Measurements from ENCODE around the gene RHO. TPM values are rescaled to one million over a fixed set of nuclear protein-coding genes. Genes with fewer than 3 reads are reported as not detected.

The RHO gene
- polyA plus RNA-seq, 1 of the 3 experiments (the other 2 are of a cell fraction), result not detected

DNA sequence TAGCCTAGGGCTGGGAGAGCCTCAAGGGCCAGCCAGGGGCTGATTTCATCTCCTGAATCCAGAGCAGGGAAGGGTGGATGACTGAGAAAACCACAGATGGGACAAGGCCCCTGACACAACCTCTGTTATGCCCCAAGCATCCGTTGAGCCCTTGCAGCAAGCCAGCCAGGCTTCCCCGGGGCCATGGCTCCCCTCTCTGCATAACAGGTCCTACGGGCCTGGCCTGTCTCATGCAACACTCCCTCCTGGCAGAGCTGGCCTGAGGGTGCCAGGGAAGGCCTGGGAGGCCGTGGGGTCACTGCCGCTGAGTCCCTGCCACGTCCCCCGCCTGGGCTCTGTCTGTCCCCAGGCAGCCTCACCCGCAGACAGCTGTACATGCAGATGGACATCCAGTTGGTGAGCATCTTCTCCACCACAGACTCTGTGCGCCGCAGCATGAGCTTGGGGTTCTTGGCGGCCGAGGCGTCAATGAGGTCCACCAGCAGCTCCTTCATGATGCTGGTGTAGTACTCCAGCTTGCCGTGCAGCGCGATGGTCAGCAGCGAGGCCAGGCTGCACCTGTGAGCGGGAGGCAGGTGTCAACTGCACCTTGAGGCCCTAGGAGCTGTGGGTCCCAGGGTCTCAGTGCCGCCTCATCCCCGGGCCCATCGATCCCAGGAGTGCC lies 36.7 kb downstream of the RHO start:
- ChIA-PET POLR2A (interaction anchor here (0.6 kb wide), 1 partner anchor 10 kb away, joined by 3 read pairs; no protein-coding TSS in a partner anchor), CTCF (interaction anchor here (0.7 to 1.7 kb wide), 6 partner anchors 8 to 125 kb away, joined by 3 to 6 read pairs (median 3); no protein-coding TSS in a partner anchor)
- Histone ChIP-seq H3K79me2 (ENCODE audit: insufficient read depth) (no peaks in the 10 kb centered on the region), H4K20me1 (ENCODE audit: insufficient read depth) (no peaks in the 10 kb centered on the region), H3K36me3 (replicated peaks in 1 of 2; ENCODE audit: control insufficient read depth in 1 of 2, insufficient read depth in 2 of 2, low read length in 1 of 2) (no peaks in the 10 kb centered on the region), H3K27me3 (ENCODE audit: insufficient read depth) (no peaks in the 10 kb centered on the region), H3K4me1 (ENCODE audit: control insufficient read depth in 1 of 2, insufficient read depth in 2 of 2, low read depth in 1 of 2, low read length in 1 of 2) (peaks cover 14 to 52% of the 10 kb centered on the region in 2 experiments), H3K9me3 (no peaks in the 10 kb centered on the region), H3K4me3 (ENCODE audit: low read depth in 2 of 2, low read length in 1 of 2) (no peak overlapping the region), H3K9ac (no peak overlapping the region), H3F3A (replicated peaks; ENCODE audit: insufficient read depth) (peaks cover 5% of the 10 kb centered on the region), H3K4me2 (no peak overlapping the region), H2AFZ (ENCODE audit: low read depth) (no peak overlapping the region), H3K27ac (ENCODE audit: low read depth in 2 of 2, low read length in 1 of 2) (no peak overlapping the region), H3K9me2 (no peaks in the 10 kb centered on the region)
- peak; percentile 55 for DNase-seq
- no CpG with 5 or more reads among the region's 21 CpGs for WGBS (ENCODE audit: low lambda C conversion rate)
- TF ChIP-seq FOSL2 (IDR thresholded peaks at IDR 0.05; ENCODE audit: borderline replicate concordance, low read depth) (no peak), FOXJ3 (CRISPR knock-in tag; IDR thresholded peaks at IDR 0.05) (no peak), POLR2AphosphoS5 (IDR thresholded peaks at IDR 0.05; ENCODE audit: low read depth, low read length) (no peak)

DNA sequence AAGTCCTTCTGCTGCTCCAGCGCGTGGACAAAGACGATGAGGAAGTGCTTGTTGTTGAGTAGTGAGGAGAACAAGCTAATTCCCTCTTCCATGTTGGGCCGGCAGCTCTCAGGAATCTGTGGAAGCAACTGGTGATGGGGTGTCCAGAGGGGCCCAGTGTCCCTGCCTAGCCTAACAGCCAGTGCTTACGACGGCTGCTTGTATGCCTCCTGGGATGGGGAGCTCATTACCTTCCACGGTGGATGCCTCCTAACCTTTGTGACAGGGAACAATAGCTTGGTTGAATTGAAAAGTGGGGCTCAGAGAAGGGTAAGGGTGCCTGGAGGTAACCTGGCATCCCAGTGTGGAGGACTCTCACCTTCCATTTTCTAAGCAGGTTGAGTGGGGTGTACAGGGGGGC lies 37.5 kb downstream of the RHO start:
- POLR2A ChIA-PET, result no interaction called here
- TF ChIP-seq, protein P1, sequence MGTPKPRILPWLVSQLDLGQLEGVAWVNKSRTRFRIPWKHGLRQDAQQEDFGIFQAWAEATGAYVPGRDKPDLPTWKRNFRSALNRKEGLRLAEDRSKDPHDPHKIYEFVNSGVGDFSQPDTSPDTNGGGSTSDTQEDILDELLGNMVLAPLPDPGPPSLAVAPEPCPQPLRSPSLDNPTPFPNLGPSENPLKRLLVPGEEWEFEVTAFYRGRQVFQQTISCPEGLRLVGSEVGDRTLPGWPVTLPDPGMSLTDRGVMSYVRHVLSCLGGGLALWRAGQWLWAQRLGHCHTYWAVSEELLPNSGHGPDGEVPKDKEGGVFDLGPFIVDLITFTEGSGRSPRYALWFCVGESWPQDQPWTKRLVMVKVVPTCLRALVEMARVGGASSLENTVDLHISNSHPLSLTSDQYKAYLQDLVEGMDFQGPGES (IDR thresholded peaks at IDR 0.05; ENCODE audit: low read depth, low read length), result no peak
- TF ChIP-seq RAD21 (IDR thresholded peaks at IDR 0.05; ENCODE audit: low read length), result no peak
- no peak for TF ChIP-seq MXI1 (IDR thresholded peaks at IDR 0.05; ENCODE audit: low read depth, low read length)
- no peak for TF ChIP-seq YY1 (IDR thresholded peaks at IDR 0.05; ENCODE audit: low read depth)
- TF ChIP-seq EZH2phosphoT487 (IDR thresholded peaks at IDR 0.05; ENCODE audit: borderline replicate concordance, low read depth), result no peak
- no peak for TF ChIP-seq TCF12 (IDR thresholded peaks at IDR 0.05)
- no peak for TF ChIP-seq TEAD4 (IDR thresholded peaks at IDR 0.05; ENCODE audit: borderline replicate concordance, insufficient read depth)
- TF ChIP-seq ELF1 (IDR thresholded peaks at IDR 0.05), result no peak
- TF ChIP-seq, protein P2, sequence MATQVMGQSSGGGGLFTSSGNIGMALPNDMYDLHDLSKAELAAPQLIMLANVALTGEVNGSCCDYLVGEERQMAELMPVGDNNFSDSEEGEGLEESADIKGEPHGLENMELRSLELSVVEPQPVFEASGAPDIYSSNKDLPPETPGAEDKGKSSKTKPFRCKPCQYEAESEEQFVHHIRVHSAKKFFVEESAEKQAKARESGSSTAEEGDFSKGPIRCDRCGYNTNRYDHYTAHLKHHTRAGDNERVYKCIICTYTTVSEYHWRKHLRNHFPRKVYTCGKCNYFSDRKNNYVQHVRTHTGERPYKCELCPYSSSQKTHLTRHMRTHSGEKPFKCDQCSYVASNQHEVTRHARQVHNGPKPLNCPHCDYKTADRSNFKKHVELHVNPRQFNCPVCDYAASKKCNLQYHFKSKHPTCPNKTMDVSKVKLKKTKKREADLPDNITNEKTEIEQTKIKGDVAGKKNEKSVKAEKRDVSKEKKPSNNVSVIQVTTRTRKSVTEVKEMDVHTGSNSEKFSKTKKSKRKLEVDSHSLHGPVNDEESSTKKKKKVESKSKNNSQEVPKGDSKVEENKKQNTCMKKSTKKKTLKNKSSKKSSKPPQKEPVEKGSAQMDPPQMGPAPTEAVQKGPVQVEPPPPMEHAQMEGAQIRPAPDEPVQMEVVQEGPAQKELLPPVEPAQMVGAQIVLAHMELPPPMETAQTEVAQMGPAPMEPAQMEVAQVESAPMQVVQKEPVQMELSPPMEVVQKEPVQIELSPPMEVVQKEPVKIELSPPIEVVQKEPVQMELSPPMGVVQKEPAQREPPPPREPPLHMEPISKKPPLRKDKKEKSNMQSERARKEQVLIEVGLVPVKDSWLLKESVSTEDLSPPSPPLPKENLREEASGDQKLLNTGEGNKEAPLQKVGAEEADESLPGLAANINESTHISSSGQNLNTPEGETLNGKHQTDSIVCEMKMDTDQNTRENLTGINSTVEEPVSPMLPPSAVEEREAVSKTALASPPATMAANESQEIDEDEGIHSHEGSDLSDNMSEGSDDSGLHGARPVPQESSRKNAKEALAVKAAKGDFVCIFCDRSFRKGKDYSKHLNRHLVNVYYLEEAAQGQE (IDR thresholded peaks at IDR 0.05; ENCODE audit: low read depth, low read length), result no peak
- TF ChIP-seq, protein P3, sequence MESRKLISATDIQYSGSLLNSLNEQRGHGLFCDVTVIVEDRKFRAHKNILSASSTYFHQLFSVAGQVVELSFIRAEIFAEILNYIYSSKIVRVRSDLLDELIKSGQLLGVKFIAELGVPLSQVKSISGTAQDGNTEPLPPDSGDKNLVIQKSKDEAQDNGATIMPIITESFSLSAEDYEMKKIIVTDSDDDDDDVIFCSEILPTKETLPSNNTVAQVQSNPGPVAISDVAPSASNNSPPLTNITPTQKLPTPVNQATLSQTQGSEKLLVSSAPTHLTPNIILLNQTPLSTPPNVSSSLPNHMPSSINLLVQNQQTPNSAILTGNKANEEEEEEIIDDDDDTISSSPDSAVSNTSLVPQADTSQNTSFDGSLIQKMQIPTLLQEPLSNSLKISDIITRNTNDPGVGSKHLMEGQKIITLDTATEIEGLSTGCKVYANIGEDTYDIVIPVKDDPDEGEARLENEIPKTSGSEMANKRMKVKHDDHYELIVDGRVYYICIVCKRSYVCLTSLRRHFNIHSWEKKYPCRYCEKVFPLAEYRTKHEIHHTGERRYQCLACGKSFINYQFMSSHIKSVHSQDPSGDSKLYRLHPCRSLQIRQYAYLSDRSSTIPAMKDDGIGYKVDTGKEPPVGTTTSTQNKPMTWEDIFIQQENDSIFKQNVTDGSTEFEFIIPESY (IDR thresholded peaks at IDR 0.05; ENCODE audit: borderline replicate concordance, low read depth), result no peak
- no peak for TF ChIP-seq NRF1 (IDR thresholded peaks at IDR 0.05; ENCODE audit: low read depth, low read length)
- TF ChIP-seq, protein P4, sequence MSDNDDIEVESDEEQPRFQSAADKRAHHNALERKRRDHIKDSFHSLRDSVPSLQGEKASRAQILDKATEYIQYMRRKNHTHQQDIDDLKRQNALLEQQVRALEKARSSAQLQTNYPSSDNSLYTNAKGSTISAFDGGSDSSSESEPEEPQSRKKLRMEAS (IDR thresholded peaks at IDR 0.05; ENCODE audit: low read depth), result no peak
- TF ChIP-seq, protein P5, sequence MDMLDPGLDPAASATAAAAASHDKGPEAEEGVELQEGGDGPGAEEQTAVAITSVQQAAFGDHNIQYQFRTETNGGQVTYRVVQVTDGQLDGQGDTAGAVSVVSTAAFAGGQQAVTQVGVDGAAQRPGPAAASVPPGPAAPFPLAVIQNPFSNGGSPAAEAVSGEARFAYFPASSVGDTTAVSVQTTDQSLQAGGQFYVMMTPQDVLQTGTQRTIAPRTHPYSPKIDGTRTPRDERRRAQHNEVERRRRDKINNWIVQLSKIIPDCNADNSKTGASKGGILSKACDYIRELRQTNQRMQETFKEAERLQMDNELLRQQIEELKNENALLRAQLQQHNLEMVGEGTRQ (IDR thresholded peaks at IDR 0.05; ENCODE audit: borderline replicate concordance, low read depth, low read length), result no peak
- WGBS (ENCODE audit: low lambda C conversion rate), result 95% methylated on average over 5 of the region's 7 CpGs
- H3K9me3 ChIP-seq, result no peaks in the 10 kb centered on the region
- H3K4me3 ChIP-seq (ENCODE audit: low read depth in 2 of 2, low read length in 1 of 2), result no peak overlapping the region
- CTCF ChIA-PET, result interaction anchor here (0.9 to 1.7 kb wide), 6 partner anchors 9 to 125 kb away, joined by 3 to 6 read pairs (median 3); no protein-coding TSS in a partner anchor
- peaks cover 6 to 44% of the 10 kb centered on the region in 2 experiments; a peak in 3 of 4 replicates for H3K4me1 ChIP-seq (ENCODE audit: control insufficient read depth in 1 of 2, insufficient read depth in 2 of 2, low read depth in 1 of 2, low read length in 1 of 2)
- no peaks in the 10 kb centered on the region for H3K36me3 ChIP-seq (replicated peaks in 1 of 2; ENCODE audit: control insufficient read depth in 1 of 2, insufficient read depth in 2 of 2, low read length in 1 of 2)
- H3K9ac ChIP-seq, result no peak overlapping the region
- no peaks in the 10 kb centered on the region for H4K20me1 ChIP-seq (ENCODE audit: insufficient read depth)
- no peak overlapping the region for H2AFZ ChIP-seq (ENCODE audit: low read depth)
- DNase-seq, result no peak
- no peaks in the 10 kb centered on the region for H3K27me3 ChIP-seq (ENCODE audit: insufficient read depth)
- H3K79me2 ChIP-seq (ENCODE audit: insufficient read depth), result no peaks in the 10 kb centered on the region
- no peaks in the 10 kb centered on the region for H3K9me2 ChIP-seq
- no peaks in the 10 kb centered on the region for H3F3A ChIP-seq (replicated peaks; ENCODE audit: insufficient read depth)
- H3K4me2 ChIP-seq, result no peak overlapping the region
- no peak overlapping the region for H3K27ac ChIP-seq (ENCODE audit: low read depth in 2 of 2, low read length in 1 of 2)
